HG03565 (cell line): Measurements from ENCODE around the gene PLXND1.
"Not testable (repeated sequence)": the region's sequence is repeated elsewhere in the genome, so short reads cannot be mapped to it uniquely, and the experiment has no call there.

Experiments
- ATAC-seq: cut with Tn5 transposase; IDR thresholded peaks from one replicate; pipeline ENCODE4 v1.9.1; 2021; ENCODE audit warnings: mild to moderate bottlenecking, moderate library complexity; ENCODE audit not compliant: unreplicated experiment

PLXND1 gene

GRCh38 chr3:129515108-129515820 is 91.2 kb downstream of the PLXND1 start:
- ATAC-seq, result not testable (repeated sequence)

- ATAC-seq, result no peak
Measured at GRCh38 chr3:129514563-129514962, 91.9 kb downstream of the PLXND1 start.

GRCh38 chr3:129514110-129514509 is 92.4 kb downstream of the PLXND1 start:
- ATAC-seq, result no peak

- ATAC-seq, result no peak
Measured at GRCh38 chr3:129513705-129514104, 92.8 kb downstream of the PLXND1 start.

- ATAC-seq, result no peak
Measured at GRCh38 chr3:129512595-129512994, 93.9 kb downstream of the PLXND1 start.

GRCh38 chr3:129507181-129507831 is 99.2 kb downstream of the PLXND1 start:
- ATAC-seq, result no peak

GRCh38 chr3:129506231-129506742 is 100.2 kb downstream of the PLXND1 start:
- no peak for ATAC-seq

GRCh38 chr3:129505341-129505740 is 101.1 kb downstream of the PLXND1 start:
- no peak for ATAC-seq
